Measurements from ENCODE around the gene MRPL24.

- no peak for TF ChIP-seq POLR2AphosphoS5 (IDR thresholded peaks at IDR 0.05; ENCODE audit: low read depth, low read length)
- TF ChIP-seq, protein P1, sequence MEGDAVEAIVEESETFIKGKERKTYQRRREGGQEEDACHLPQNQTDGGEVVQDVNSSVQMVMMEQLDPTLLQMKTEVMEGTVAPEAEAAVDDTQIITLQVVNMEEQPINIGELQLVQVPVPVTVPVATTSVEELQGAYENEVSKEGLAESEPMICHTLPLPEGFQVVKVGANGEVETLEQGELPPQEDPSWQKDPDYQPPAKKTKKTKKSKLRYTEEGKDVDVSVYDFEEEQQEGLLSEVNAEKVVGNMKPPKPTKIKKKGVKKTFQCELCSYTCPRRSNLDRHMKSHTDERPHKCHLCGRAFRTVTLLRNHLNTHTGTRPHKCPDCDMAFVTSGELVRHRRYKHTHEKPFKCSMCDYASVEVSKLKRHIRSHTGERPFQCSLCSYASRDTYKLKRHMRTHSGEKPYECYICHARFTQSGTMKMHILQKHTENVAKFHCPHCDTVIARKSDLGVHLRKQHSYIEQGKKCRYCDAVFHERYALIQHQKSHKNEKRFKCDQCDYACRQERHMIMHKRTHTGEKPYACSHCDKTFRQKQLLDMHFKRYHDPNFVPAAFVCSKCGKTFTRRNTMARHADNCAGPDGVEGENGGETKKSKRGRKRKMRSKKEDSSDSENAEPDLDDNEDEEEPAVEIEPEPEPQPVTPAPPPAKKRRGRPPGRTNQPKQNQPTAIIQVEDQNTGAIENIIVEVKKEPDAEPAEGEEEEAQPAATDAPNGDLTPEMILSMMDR (IDR thresholded peaks at IDR 0.05; ENCODE audit: control extremely low read depth in 1 of 3, insufficient read depth in 1 of 3, low read depth in 1 of 3, low read length in 3 of 3) = no peak
- no peak for TF ChIP-seq TCF12 (IDR thresholded peaks at IDR 0.05; ENCODE audit: low read depth, low read length)
- no peak for TF ChIP-seq CREB1 (IDR thresholded peaks at IDR 0.05)
- TF ChIP-seq ZNF274 (IDR thresholded peaks at IDR 0.05; ENCODE audit: borderline replicate concordance, extremely low read depth, low read length) = no peak
- TF ChIP-seq TBP (IDR thresholded peaks at IDR 0.05; ENCODE audit: low read depth, low read length) = no peak
- no peak for TF ChIP-seq EZH2 (IDR thresholded peaks at IDR 0.05; ENCODE audit: low read depth, low read length, severe bottlenecking)
- TF ChIP-seq ATF3 (IDR thresholded peaks at IDR 0.05; ENCODE audit: insufficient read depth, low read depth, low read length) = no peak
- TF ChIP-seq SP1 (IDR thresholded peaks at IDR 0.05; ENCODE audit: low read depth, low read length) = no peak
Observed at GRCh38 chr1:156744344-156744743, 3.5 kb upstream of the MRPL24 start.

All from H1 (cell line).